GM12878 (cell line): ENCODE measurements around the gene MAML2. TPM values are rescaled to one million over a fixed set of nuclear protein-coding genes. Genes with fewer than 3 reads are reported as not detected.

Experiments used
- ATAC-seq: fragments of 200-7000 bp; cut with Tn5 transposase; 3 replicates; pipeline ENCODE4 v1.9.1; 2020; ENCODE audit warnings: mild to moderate bottlenecking, moderate library complexity
- BruUV-seq: library from RNA; stranded (reverse); fragments of 400-500 nt; replicated peaks from 2 replicates; lab custom pipeline; 2021; lab: Mats Ljungman, UMichigan
- CTCF ChIA-PET: fragments of 300-600 bp; sonication (Branson Sonifier 250); formaldehyde crosslinking; extraction: SDS; loops from one replicate; lab custom pipeline; 2021; ENCODE audit warnings: inconsistent platforms; lab: Yijun Ruan, JAX
- POLR2A ChIA-PET: fragments of 350-600 bp; formaldehyde crosslinking; extraction: SDS; loops from one replicate; lab custom pipeline; 2021; ENCODE audit warnings: inconsistent platforms; lab: Charles Lee
- RAD21 ChIA-PET: fragments of 300-600 bp; sonication (Branson Sonifier 250); formaldehyde crosslinking; loops from one replicate; lab custom pipeline; 2023; ENCODE audit warnings: antibody characterized with exemption; ENCODE audit not compliant: unreplicated experiment; lab: Charles Lee
- SMC1A ChIA-PET: fragments of 300-600 bp; sonication (Branson Sonifier 250); formaldehyde crosslinking; loops from one replicate; lab custom pipeline; 2023; ENCODE audit not compliant: unreplicated experiment, uncharacterized antibody; lab: Charles Lee
- DNase-seq: peaks from one replicate; pipeline ENCODE4 v3.0.0-alpha.2; 2011; ENCODE audit warnings: low read depth, low spot score
- FAIRE-seq: peaks from 3 replicates; lab custom pipeline; 2011; peaks lifted over from hg19 to GRCh38; lab: Jason Lieb, UNC
- H2AFZ ChIP-seq: 2 replicates; pipeline ENCODE4 v1.6.0; 2011; ENCODE audit warnings: low read depth, low read length, control low read depth; ENCODE audit not compliant: control insufficient read depth
- H3K27ac ChIP-seq: 2 replicates; pipeline ENCODE4 v1.5.1; 2011; ENCODE audit warnings: control low read depth; ENCODE audit not compliant: control insufficient read depth, insufficient read depth
- H3K27me3 ChIP-seq, 2 experiments: replicated peaks in 1 of 2; 2 replicates each; pipeline versions ENCODE4 v1.6.0 to v1.6.1; 2011; ENCODE audit warnings: low read length in 1 of 2; ENCODE audit not compliant: control insufficient read depth in 2 of 2, insufficient read depth in 2 of 2
- H3K36me3 ChIP-seq, 2 experiments: 2 replicates each; pipeline ENCODE4 v1.5.1; 2011; ENCODE audit warnings: low read length in 1 of 2; ENCODE audit not compliant: control insufficient read depth in 2 of 2, insufficient read depth in 2 of 2
- H3K4me1 ChIP-seq: 2 replicates; pipeline ENCODE4 v1.6.1; 2011; ENCODE audit warnings: mild to moderate bottlenecking, low read length, moderate library complexity, mixed read lengths; ENCODE audit not compliant: control insufficient read depth, insufficient read depth
- H3K4me2 ChIP-seq: 2 replicates; pipeline ENCODE4 v1.6.0; 2011; ENCODE audit warnings: control low read depth; ENCODE audit not compliant: control insufficient read depth, insufficient read depth
- H3K4me3 ChIP-seq: fragments of 200-600 bp; sonication (generic); 2 replicates; pipeline ENCODE4 v1.5.1; 2016
- H3K79me2 ChIP-seq: 2 replicates; pipeline ENCODE4 v1.6.0; 2011; ENCODE audit warnings: low read length; ENCODE audit not compliant: control insufficient read depth, insufficient read depth
- H3K9ac ChIP-seq: 2 replicates; pipeline ENCODE4 v1.8.0; 2011; ENCODE audit warnings: low read length, control low read depth, mixed read lengths; ENCODE audit not compliant: control insufficient read depth, insufficient read depth
- H3K9me3 ChIP-seq: replicated peaks from 3 replicates; pipeline ENCODE4 v1.5.1; 2011; ENCODE audit warnings: mild to moderate bottlenecking, low read length; ENCODE audit not compliant: control insufficient read depth, insufficient read depth
- H4K20me1 ChIP-seq: 2 replicates; pipeline ENCODE4 v1.6.0; 2011; ENCODE audit not compliant: control insufficient read depth, insufficient read depth
- BCL11A ChIP-seq: IDR thresholded peaks from 2 replicates; pipeline ENCODE4 v1.6.1; 2011; ENCODE audit warnings: low read depth, low read length
- GATAD2B ChIP-seq: fragments of 450-650 bp; conservative IDR thresholded peaks from 2 replicates; pipeline ENCODE4 v1.6.1; 2017; ENCODE audit warnings: low read depth, mild to moderate bottlenecking, moderate library complexity
- HCFC1 ChIP-seq: fragments of 150-350 bp; IDR thresholded peaks from 2 replicates; pipeline ENCODE4 v1.6.1; 2014; ENCODE audit warnings: low read length
- KDM1A ChIP-seq: fragments of 200-600 bp; sonication (generic); IDR thresholded peaks from 2 replicates; pipeline ENCODE4 v1.6.1; 2016; ENCODE audit warnings: borderline replicate concordance
- NBN ChIP-seq: fragments of 450-650 bp; IDR thresholded peaks from 2 replicates; pipeline ENCODE4 v1.6.1; 2016
- NFXL1 ChIP-seq: fragments of 450-650 bp; IDR thresholded peaks from 2 replicates; pipeline ENCODE4 v1.6.1; 2017; ENCODE audit warnings: antibody characterized with exemption, mild to moderate bottlenecking, borderline replicate concordance
- NKRF ChIP-seq: fragments of 450-650 bp; conservative IDR thresholded peaks from 2 replicates; pipeline ENCODE4 v1.6.1; 2017; ENCODE audit warnings: mild to moderate bottlenecking, moderate library complexity
- RELA ChIP-seq: fragments of 450-650 bp; IDR thresholded peaks from 2 replicates; pipeline ENCODE4 v1.8.0; 2014; ENCODE audit warnings: borderline replicate concordance; ENCODE audit not compliant: partially characterized antibody
- SIN3A ChIP-seq: IDR thresholded peaks from 2 replicates; pipeline ENCODE4 v1.6.1; 2012; ENCODE audit warnings: low read depth, low read length, improper control_type of control experiment
- SMARCA5 ChIP-seq: fragments of 450-650 bp; IDR thresholded peaks from 2 replicates; pipeline ENCODE4 v1.6.1; 2017; ENCODE audit warnings: mild to moderate bottlenecking
- SMC3 ChIP-seq: IDR thresholded peaks from 2 replicates; pipeline ENCODE4 v1.6.1; 2011; ENCODE audit warnings: low read length, improper control_type of control experiment, borderline replicate concordance
- ZBED1 ChIP-seq: IDR thresholded peaks from 2 replicates; pipeline ENCODE4 v1.6.1; 2016; ENCODE audit warnings: borderline replicate concordance
- in situ Hi-C: fragments of 300-500 bp; cut with MboI; formaldehyde crosslinking; loops from 9 replicates; pipeline ENCODE4 v1.14.3; 2018; ENCODE audit warnings: mixed read lengths
- intact Hi-C: fragments of 100-400 bp; cut with micrococcal nuclease; formaldehyde crosslinking; loops from one replicate; pipeline ENCODE4 v1.14.2; 2022; ENCODE audit not compliant: unreplicated experiment
- polyA plus RNA-seq, 11 experiments: library from polyadenylated mRNA; depleted of rRNA in 4 of 11; unstranded in 6 of 11; stranded (reverse) in 5 of 11; fragments of >200 nt; fragmentation: Nextera tagmentation in 4 of 11; fragmentation: Illumina TruSeq in 1 of 11; extraction: Ambion mirVana in 4 of 11; extraction: Trizol in 1 of 11; gene quantifications; 1 replicate in 1 of 11; 2 replicates in 10 of 11; pipeline versions ENCODE4 v1.2.1 to v1.2.3, GENCODE V29; 2011 to 2016; ENCODE audit warnings: inconsistent platforms in 2 of 11, missing spikeins in 2 of 11, low read depth in 1 of 11
- total RNA-seq, 4 experiments: library from RNA; depleted of rRNA in 3 of 4; stranded (reverse); fragments of >200 nt in 3 of 4; fragmentation: Illumina TruSeq in 1 of 4; extraction: Trizol in 1 of 4; gene quantifications; 2 replicates each; pipeline versions ENCODE4 v1.2.1 to v1.2.3, GENCODE V29; 2013 to 2021

MAML2 gene
- total and polyA plus RNA-seq, 10 of the 15 experiments (the other 5 are each of a cell fraction or from before 2014, with no cell fraction given), result 2.5 to 15.1 (median 12.0) TPM

- H4K20me1 ChIP-seq, result no peaks in the 10 kb centered on the region
- no peak overlapping the region for H3K27ac ChIP-seq
- H2AFZ ChIP-seq, result no peak overlapping the region
- ChIA-PET CTCF (interaction anchor here (0.6 to 1.5 kb wide), 7 partner anchors 8 to 143 kb away, joined by 3 to 5 read pairs (median 3); partner anchors contain the start of gene MAML2), RAD21 (interaction anchor here (1.0 to 1.5 kb wide), 3 partner anchors 11 to 139 kb away, joined by 3 to 7 read pairs (median 4); no protein-coding TSS in a partner anchor), POLR2A (interaction anchor here (1.3 kb wide), 1 partner anchor 14 kb away, joined by 4 read pairs; no protein-coding TSS in a partner anchor), SMC1A (interaction anchor here (0.8 to 1.5 kb wide), 7 partner anchors 11 to 143 kb away, joined by 3 to 7 read pairs (median 4); partner anchors contain the start of gene MAML2)
- no peak overlapping the region for H3K4me3 ChIP-seq
- no peaks in the 10 kb centered on the region for H3K36me3 ChIP-seq
- BruUV-seq, result no TSS peak
- in situ Hi-C loops, result no loop called here
- peaks cover 1% of the 10 kb centered on the region; the same call in 2 of the 3 replicates for H3K9me3 ChIP-seq
- DNase-seq, result no peak
- no peaks in the 10 kb centered on the region for H3K27me3 ChIP-seq
- FAIRE-seq, result no peak
- no peak for ATAC-seq
- peaks cover 15% of the 10 kb centered on the region for H3K79me2 ChIP-seq
- intact Hi-C loops, result no loop called here
- peaks cover 24% of the 10 kb centered on the region for H3K4me1 ChIP-seq
- no peak overlapping the region for H3K9ac ChIP-seq
- TF ChIP-seq NFXL1 (no peak), SIN3A (no peak), NKRF (no peak), NBN (no peak), SMC3 (no peak), RELA (no peak), GATAD2B (no peak), BCL11A (no peak), HCFC1 (no peak), ZBED1 (no peak), KDM1A (no peak), SMARCA5 (no peak)
- TF ChIP-seq, all 136 proteins: peak for 0
- no peak overlapping the region for H3K4me2 ChIP-seq
Measured at GRCh38 chr11:96200243-96200642, 142.8 kb downstream of the MAML2 start.
